GM13976 (cell line): ENCODE measurements around the gene ELP4.

Source experiments
- DNase-seq: peaks from one replicate; pipeline ENCODE4 v3.0.0; 2012; ENCODE audit warnings: low spot score
- CTCF ChIP-seq: IDR thresholded peaks from 2 replicates; pipeline ENCODE4 v1.5.1; 2012; ENCODE audit warnings: borderline replicate concordance, mild to moderate bottlenecking; ENCODE audit not compliant: insufficient read depth; ENCODE audit errors: extremely low read depth, missing control alignments, control extremely low read depth
- in situ Hi-C: fragments of 300-500 bp; cut with MboI; formaldehyde crosslinking; loops from one replicate; pipeline ENCODE4 v1.12.0; 2022; ENCODE audit warnings: low sequenced_read_pairs, mixed read lengths, inconsistent platforms; ENCODE audit not compliant: unreplicated experiment

Gene ELP4

DNA sequence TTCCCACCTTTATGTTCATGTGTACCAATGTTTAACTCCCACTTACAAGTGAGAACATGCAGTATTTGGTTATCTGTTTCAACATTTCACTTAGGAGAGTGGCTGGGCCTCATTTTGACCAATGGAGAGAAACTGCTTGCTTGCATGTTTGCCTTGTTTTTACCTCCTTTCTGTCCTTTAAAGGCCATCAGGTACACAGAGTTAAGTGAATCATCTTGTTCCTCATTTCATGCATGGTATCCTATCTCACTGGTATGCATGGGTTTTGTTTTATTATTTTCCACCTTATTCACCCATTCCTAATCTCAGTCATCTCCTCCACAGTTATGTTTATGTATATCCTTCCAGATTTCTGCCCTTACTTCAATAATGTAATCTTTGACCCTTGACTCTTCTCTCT is 101.0 kb downstream of the ELP4 start:
- DNase-seq, result no peak
- in situ Hi-C loops, result no loop called here
- no peak for TF ChIP-seq CTCF

GRCh38 chr11:31617246-31617645 is 107.7 kb downstream of the ELP4 start:
- DNase-seq, result no peak
- TF ChIP-seq CTCF, result no peak
- in situ Hi-C loops, result no loop called here

DNA sequence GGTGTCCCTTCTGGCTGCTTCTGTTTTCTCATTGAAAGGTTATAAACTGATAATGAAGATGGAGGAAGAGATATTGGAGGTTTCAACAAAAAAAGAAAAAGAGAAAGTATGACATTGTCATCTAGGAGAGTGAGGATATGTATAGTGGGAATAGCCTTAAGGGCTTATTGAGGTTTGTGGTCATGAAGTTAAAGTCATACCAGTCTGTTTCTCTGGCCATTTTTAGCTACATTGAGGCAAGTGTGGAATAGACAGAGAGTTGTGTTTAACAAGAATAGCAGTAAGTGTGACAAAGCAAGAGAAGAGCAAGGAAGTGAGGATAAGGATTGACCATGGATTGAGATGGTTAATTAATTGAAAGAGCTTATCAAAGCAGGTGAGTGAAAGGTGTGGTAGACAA is 110.4 kb downstream of the ELP4 start:
- in situ Hi-C loops, result no loop called here
- no peak for TF ChIP-seq CTCF
- DNase-seq, result no peak

DNA sequence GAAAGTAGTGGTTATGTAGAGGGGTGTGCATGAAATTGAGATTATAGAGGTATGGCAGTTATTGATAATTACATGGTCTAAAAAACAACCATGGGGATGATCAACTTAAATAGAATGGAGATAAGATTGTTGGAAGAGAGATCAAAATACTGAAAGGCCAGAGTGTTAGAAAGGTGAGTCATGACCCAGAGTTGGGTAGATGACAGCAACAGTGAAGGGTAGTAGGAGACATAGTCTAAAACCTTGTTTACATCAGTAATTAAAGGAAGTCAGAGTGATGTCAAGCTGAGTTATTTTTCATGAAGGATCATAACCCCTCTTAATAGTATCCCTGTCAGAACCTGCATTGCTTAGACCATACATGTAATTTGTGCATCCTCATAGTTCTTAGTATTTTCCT is 110.9 kb downstream of the ELP4 start:
- no peak for TF ChIP-seq CTCF
- in situ Hi-C loops, result no loop called here

DNA sequence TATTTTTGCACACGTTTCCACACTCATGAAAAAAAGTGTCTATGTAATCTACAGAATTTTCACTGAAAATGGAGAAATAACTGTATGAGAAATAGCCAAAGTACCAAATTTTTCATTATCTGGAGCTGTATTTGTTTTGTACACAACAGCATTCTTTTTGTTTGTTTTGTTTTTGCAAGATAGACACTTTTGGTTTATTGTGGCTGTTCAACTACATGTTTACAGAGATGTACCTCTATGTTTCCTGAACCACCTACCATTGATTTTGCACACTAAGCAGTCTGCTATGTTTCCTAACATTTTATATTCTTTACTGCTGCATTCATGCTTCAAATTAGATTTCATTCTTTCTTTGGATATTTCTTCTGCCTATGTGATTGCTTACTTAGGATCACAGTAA is 116.3 kb downstream of the ELP4 start:
- DNase-seq, result no peak
- no peak for TF ChIP-seq CTCF
- in situ Hi-C loops, result no loop called here

More for the DNA sequence above, 110.9 kb downstream of the ELP4 start:
- no peak for DNase-seq

- TF ChIP-seq CTCF, result no peak
- in situ Hi-C loops, result no loop called here
- no peak for DNase-seq
These were observed 118.5 kb downstream of the ELP4 start for GRCh38 chr11:31628111-31628510.

DNA sequence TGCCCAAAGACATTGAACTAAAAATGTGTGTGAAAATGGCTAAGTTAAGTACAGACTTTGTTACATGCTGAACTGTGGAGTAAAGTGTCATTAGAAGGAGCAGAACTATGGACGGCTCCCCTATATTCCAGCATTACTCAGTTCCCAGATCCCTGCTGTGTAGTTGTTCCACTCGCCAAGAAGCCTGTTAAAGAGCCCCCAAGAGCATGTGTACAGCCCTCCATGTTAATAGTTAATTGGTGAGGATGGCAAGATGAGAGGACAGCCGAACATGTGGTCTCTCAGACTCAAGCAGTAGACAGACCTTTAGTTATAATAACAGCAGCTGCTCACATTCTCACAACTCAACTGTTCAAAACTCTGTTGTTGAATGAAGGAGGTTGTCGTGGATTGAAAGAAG is 127.4 kb downstream of the ELP4 start:
- in situ Hi-C loops, result no loop called here
- DNase-seq, result no peak
- TF ChIP-seq CTCF, result no peak
